Epithelial cell of prostate (primary cell): ENCODE results near the gene B3GAT3.
"Not testable (repeated sequence)": the region's sequence is repeated elsewhere in the genome, so short reads cannot be mapped to it uniquely, and the experiment has no call there.

Source experiments
- DNase-seq: peaks from one replicate; pipeline ENCODE4 v3.0.0-alpha.2; 2011; ENCODE audit warnings: low read depth, low spot score
- H3K27ac ChIP-seq: fragments of 450-650 bp; 2 replicates; pipeline ENCODE4 v1.5.1; 2017; ENCODE audit warnings: mild to moderate bottlenecking

The B3GAT3 gene

DNA sequence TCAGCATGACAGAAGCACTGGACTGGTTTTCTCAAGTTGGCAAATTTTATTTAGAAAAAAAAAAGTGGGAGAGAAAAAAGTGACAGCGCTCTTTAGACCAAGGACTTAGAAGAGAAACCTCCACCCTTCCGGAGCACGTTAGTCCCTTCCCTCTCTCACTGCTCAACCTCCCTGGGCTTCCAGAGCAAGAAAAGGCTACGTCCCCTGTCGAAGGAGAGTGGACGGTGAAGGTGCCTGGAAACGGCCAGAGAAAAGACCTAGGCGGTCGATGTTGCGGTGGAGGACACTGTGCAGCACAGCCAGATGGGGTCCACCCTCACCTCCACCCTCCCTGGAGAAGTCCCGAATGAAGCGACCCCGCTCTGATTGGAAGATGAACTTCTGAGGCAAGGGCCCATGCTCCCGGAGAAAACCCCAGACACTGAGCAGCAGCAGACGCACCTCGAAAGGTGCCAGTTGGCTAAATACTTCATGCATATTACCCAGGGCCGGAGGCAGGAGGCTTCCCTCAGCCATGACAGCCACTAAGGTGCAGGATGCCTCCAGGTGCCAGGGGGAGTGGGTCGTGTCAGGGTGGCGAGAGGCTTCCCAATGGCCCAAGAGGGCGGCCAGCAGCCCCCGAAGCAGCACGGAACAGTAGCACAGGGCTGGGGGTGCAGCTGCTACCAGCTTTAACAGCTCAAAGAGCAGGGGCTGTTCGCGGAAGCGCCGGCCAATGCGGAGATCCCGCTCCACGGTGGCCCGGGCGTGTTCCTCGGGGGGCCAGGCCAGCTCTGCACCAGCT lies 25.2 kb upstream of the B3GAT3 start:
- H3K27ac ChIP-seq = no peak overlapping the region
- DNase-seq = no peak

DNA sequence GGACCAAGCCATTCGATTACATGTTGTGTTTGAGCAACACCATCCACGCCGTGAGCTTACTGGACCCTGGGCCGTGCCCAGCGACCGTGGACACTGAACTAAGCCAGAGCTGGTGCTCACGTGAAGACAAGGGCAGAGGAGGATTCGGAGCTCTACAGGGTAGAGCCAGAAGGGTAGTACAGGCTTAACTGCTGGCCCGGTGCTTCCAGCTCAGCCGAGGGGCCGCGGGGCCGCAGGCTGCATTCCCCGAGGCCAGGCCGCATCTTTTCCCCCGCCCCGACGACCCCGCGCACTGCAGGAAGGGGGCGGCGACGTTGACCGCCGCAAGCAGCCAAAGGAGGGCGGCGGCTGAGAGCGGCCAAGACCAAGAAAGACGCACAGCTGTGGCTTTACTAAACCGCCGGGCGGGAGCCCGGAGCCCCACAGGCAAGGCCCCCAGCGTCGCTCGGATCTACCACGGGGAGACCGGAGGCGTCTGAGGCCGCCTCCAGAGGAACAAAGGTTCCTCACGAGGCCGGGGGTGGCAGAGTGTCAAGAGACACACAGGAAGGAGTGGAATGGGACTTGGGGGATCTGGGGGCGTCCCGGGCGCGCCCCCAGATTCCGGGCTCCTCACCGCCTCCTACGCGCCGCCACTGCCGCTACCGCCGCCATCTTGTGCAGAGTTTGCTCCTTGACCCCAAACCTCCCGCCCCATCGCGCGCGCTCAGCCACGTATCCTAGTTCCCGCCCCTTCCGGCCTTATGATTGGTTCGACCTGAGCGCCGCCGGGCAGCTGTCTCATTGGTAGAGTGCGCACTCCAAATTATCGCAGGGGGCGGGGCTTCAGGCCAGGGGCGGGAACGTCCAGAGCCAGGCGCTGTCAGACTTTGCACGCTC lies 24.4 kb upstream of the B3GAT3 start, which contains the start of gene GANAB:
TSS of gene GANAB (minus strand) at position 668 of the 879 bp plus-strand sequence. CDS start at position 654, 14 bp downstream.
- peak within 1 kb of the TSS; percentile 59 for H3K27ac ChIP-seq
- peak; percentile 80 for DNase-seq

DNA sequence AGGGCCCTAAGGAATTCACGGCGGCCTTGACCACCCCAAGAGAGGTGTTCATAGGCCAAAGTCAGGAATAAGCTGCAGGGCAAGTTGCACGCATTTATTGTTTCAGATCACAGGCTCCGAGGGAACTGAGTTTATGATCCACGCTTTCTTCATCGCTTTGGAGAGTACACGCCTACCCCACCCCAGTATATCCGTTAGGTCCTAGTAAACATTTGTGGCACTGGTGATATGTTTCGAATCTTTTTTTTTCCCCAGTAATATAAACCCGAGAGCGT lies 23.8 kb upstream of the B3GAT3 start:
- H3K27ac ChIP-seq = peak overlapping the region; percentile 59
- DNase-seq = no peak

DNA sequence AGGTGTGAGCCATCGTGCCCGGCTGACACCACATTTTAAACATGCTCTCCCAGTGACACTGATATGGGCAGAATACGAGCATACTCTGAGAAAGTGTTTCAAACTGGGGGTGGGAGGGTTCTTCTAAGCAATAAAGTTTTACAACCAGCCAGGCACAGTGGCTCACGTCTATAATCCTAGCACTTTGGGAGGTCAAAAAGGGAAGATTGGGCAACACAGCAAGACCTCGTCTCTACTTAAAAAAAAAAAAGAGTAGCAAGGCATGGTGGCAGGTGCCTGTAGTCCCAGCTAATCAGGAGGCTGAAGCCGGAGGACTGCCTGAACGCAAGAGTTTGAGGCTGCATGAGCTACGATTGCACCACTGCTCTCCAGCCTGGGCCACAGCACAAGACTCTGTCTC lies 22.4 kb upstream of the B3GAT3 start:
- no peak for DNase-seq
- no peak overlapping the region for H3K27ac ChIP-seq

DNA sequence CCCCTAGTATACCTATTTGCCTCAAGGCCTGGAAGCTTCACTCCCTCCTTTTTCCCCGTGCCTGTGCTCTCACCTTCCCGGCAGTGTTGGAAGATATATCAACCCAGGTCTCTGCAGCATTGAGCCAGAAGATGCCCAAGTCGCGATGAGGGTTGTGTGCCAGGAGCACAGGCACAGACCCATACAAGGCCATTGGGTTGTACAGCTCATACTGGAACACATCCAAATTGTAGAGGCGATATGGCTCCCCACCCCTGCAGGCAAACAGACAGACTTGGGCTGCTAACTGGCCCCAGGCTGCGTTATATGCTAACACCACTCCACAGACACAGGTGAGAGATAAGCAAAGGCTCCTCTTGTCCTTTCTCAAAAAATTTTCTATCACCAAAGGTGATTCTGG lies 10.7 kb upstream of the B3GAT3 start:
- DNase-seq = no peak
- H3K27ac ChIP-seq = no peak overlapping the region

DNA sequence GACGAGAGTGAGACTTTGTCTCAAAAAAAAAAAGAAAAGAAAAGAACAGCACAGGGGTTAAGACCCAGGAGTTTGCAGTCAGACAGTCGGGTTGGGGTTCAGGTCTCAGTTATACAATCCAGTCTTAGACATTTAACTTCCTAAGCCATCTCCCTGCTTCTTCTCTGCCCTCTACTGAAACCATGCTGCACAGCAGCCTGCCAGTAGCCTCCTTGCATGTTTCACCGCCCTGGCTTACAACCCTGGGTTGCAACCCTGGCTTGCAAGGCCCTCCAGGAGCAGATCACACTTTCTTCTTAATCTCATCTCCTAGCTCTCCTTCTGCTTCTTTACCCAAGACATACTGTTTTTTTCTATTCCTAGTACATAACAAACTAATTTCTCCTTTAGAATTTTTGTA lies 5.9 kb upstream of the B3GAT3 start:
- H3K27ac ChIP-seq = no peak overlapping the region
- DNase-seq = no peak

DNA sequence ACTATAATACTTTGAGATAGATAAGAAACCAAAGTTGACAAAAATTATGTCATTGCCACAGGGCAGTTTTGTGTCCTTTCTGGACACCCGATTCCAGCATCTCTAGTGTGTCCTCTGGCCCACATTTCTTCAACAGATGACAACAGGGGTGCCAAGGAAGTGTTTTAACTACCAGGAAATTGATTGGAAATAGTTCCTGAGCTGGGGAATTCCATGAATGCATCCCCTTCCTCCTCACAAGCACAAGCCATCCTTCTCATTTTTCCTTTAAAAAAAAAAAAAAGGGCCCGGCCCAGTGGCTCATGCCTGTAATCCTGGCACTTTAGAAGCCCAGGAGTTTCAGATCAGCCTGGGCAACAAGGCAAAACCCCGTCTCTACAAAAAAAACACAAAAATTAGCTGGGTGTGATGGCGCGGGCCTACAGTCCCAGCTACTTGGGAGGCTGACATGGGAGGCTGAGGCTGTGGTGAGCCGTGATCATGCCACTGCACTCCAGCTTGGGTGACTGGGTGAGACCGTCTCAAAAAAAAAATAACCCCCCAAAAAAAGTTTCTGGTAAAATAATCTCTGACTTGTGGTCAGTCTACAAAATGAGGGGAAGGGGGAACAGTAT lies 797 bp upstream of the B3GAT3 start:
- DNase-seq = no peak
- peak overlapping the region; percentile 88 for H3K27ac ChIP-seq

DNA sequence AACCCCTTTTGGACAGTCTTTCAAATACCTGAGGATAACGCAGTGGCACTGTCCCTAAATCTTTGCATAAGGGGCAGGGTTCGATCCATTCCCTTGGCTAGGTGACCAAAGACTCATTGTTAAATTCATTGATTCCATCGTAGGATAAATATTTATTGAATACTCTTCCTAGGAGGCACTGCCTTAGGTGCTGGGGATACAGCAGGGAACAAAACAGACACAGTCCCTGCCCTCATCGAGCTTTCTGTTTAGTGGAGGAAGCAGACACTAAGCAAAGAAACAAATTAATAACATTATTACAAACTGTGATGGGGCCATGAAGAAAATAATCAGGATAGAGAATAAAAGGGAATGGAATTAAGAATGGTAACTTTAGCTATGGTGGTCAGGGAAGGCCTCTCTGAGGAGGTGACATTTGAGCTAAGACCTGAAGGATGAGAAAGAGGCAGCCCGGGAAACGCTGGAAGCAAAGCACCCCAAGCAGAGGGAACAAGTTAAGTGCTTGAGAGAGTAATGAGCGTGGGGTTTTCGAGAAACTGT lies 689 bp downstream of the B3GAT3 start:
- no peak for DNase-seq
- H3K27ac ChIP-seq = peak overlapping the region; percentile 88

DNA sequence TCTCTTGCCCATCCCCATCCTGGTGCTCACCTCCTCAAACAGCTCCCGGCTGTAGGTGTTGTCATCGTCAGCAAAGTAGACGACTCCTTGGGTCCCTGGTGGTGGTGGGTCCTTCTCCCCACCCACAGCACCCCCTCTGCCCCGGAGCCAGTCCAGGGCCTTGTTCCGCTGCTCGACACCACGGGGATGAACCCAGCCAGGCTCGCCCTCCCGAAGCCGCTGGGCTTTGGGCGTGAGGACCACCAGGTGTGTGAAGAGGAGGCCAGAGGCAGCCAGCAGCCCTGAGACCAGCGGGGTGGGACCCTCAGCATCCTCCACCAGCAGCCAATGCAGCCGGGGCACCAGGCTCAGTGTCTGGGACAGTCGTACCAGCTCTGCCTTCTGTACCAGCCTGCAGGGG lies 4.8 kb downstream of the B3GAT3 start:
- not testable (repeated sequence) for DNase-seq, H3K27ac ChIP-seq

DNA sequence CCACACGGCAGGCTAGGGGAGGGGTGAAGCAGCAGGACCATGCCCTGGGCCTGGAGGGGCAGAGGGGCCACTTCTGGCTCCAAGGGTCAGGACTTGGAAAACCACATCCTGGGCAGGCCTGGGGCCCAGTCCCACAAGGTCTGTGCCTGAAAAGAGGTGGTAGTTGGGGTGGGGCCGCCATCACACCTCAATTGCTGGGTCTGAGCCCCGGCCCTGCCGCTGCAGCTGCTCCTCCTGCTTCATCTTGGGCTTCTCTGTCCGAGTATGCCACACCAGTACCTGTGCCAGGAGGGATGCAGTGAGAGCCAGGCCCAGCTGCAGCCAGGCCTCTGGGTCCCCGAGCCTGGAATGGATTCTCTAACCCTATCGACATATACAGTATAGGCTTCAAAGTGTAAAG lies 6.3 kb downstream of the B3GAT3 start:
- no peak overlapping the region for H3K27ac ChIP-seq
- no peak for DNase-seq

DNA sequence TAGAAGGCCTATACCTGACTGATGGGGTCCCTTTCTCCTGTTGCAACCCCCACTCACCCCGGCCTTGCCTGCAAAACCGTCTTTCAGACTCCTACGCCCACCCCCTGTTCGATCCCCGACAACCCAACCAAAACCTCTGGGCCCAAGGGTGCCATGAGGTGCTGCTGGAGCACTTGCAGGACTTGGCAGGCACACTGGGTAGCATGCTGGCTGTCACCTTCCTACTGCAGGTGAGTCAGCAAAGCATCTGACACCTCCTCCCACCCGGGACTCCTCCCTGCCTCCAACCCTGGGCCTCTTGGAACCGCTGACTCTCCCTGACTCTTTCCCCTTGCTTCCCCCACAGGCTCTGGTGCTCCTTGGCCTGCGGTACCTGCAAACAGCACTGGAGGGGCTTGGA lies 7.5 kb downstream of the B3GAT3 start:
- DNase-seq = peak; percentile 33
- H3K27ac ChIP-seq = no peak overlapping the region

DNA sequence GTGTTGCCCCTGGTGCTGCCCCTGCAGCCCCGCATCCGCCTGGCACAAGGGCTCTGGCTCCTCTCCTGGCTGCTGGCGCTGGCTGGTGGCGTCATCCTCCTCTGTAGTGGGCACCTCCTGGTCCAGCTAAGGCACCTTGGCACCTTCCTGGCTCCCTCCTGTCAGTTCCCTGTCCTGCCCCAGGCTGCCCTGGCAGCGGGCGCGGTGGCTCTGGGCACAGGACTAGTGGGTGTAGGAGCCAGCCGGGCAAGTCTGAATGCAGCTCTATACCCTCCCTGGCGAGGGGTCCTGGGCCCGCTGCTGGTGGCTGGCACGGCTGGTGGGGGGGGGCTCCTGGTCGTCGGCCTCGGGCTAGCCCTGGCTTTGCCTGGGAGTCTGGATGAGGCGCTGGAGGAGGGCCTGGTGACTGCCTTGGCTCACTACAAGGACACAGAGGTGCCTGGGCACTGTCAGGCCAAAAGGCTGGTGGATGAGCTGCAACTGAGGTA lies 8.5 kb downstream of the B3GAT3 start:
- no peak for DNase-seq

DNA sequence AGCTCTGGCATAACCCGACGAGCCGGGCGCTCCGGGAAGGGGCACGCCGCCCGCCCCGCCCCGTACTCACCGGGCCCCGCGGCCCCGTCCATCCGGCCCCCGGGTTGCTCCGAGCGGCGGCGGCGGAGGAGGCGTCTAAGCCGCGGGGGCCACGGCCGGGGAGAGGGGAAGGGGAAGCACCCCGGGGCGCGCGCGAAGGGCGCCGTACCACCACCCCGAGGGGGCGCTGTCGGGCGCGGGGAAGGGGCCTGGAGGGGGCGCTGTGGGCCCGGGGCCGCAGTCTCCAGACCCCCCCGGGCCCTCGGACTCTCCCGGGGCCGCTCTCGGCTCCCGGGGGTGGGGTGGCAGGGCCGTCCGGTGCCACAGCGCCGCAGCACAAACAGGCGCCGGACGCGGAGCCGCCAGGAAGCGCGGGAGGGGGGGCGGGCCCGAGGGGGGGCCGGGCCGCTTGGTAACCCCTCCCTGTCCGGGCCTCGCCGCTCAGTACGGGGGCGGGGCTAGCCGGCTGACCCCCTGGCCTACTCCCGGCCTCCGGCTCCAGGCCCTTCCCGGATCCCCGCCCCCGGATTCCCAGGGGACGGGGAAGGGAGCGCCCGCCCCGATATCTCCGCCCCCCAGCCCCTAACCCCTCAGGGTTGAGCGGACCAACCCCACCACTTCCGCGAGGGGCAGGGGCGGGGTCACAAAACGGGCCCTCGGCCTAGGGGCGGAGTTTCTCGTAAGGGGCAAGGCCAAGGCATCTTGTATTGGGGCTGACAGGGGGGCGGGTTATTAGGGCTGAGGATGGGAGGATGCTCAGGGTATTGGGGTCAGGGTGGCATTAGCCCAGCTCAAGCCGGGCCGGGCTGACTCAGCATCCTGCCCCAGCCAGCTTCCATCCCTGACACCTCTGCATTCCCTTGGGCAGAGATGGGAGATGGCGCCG lies 9.2 kb downstream of the B3GAT3 start, which contains the start of the genes EML3 and ROM1:
TSS of gene EML3 (minus strand) at position 410 of the 925 bp plus-strand sequence. CDS start at position 92, 318 bp downstream.
TSS of gene ROM1 (plus strand) at position 892 of the 925 bp plus-strand sequence. CDS start at position 917, 25 bp downstream.
- peak within 1 kb of the TSS; percentile 67 for H3K27ac ChIP-seq
- DNase-seq = no peak

More for the DNA sequence above, 8.5 kb downstream of the B3GAT3 start:
- H3K27ac ChIP-seq = peak overlapping the region; percentile 67

DNA sequence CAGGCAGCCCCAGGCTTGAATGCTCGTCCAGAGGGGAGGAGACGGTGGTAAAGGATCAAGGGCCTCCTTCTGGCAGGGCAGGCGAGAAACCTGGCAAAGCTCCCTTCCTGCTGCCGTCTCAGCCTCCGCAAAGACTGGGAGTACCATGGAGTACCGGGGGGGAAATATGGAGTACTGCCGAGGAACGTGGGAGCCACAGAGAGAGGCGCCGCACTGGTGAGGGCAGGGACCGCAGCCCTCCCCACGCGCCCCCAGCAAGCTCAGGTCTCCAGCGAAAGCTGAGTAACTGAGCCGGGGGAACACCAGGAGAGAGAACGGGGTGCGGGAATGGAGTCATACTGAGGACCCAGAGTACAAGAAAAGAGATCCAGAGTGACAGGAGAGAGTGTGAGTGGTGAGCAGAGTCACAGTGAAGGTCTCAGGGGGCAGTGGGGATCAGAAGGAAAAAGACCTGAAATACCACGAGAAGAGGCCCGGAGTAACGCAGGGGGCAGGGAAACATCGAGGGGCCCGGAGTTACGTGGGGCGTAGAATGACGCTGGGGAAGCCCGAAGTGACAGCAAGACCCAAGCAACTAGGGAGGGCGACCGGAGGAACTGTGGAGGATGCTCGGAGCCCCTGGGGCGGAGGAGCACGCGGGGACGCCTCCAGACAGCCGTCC lies 10.0 kb downstream of the B3GAT3 start:
- H3K27ac ChIP-seq = peak overlapping the region; percentile 67
- DNase-seq = no peak

DNA sequence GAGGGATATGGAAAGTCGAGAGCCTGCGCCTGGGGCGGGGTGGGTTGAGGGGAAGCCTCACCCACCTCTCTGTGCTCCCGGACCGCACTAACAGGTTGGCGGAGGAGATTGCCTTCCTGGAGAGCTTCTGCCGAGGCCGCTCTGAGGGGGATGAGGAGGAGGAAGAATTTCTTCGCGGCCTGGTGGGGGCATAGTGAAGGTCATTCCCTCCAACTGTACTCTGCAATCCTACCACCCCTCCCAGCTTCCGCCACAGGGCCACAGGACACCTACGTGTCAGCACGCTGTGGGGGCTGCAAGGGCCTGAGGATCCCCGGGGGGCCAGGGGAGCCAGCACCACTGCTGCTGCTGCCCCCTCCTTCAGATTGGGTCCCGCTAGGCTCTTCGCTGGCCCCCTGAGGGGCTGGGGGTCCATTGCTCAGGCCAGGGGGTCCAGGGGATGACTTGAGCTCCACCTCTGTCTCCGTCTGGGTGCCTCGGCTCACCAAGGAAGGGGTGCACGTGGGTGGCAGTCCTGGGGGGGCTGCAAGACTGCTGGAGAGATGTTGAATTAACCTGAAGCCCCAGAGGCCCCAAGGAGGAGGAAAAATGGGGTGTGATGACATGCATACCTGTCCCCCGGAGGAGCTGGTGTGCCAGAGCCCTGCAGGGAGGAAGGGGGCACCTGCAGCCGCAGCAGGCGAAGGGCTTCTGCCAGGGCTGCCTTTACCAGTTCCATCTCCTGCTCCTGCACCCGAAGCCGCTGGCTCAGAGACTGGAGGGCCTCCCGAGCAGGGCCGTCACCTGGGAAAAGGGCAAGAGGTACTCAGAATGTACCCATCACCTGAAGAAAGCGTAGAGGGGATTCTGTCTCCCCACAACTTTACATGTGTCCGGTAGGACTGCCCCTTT lies 10.7 kb downstream of the B3GAT3 start:
- peak overlapping the region; percentile 67 for H3K27ac ChIP-seq
- no peak for DNase-seq

DNA sequence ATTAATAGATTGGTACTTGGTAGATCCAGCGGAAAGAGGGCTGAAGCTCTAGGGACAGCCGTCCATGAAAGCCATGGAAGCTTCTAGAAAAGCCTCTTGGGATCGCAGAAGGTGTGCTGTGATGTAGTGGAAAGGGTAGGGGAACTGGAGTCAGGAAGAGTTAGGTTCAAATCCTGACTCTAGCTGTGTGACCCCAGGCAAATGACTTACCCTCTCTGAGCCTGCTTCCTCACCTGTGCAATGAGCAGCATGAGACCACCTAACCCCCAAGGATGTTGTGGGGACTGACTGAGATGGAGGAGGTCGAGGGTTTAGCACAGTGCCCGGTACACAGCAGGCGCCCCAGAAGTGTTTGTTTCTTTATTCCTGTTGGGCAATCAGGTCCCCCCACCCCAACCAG lies 11.4 kb downstream of the B3GAT3 start:
- no peak for DNase-seq
- no peak overlapping the region for H3K27ac ChIP-seq

DNA sequence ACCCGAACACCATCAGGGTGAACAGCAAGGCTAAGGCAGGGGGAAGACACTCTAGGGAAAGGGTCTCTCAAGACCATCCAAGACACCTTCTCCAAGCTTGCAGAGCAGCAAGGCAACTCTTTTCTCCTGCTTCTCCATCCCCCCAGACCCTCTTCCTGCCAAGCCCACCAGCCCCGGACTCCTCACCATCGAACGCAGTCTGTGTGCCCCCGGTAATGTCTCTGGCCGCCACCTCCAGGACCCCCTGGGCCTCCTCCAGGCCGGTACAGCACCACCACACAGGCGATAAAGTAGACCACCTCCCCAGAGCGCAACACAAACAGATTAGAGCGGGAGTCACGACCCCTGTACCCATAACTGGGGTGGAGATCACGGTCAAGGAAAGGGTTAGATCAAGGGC lies 13.0 kb downstream of the B3GAT3 start:
- no peak for DNase-seq
- no peak overlapping the region for H3K27ac ChIP-seq

DNA sequence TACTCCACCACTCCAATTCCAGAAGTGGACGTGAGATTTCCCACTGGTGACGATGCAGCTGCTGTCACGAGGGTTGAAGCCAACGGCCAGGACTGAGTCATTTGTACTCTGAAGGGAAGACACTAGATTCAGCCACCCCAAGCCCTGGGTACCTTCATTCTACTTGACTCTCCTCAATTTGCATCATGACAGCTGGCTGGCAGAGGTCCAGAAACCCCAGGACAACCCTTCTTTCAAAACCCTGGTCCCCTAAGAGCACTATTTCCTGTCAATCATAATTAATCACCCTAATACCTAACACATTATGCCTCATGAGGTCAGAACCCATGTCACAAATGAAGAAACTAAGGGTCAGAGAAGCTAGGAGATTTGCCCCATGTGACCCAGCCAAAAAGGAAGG lies 14.1 kb downstream of the B3GAT3 start:
- DNase-seq = no peak
- H3K27ac ChIP-seq = no peak overlapping the region
